A549 (cell line): ENCODE data around the gene TTC3.

Source experiments
- CHD2 ChIP-seq: fragments of 150-350 bp; IDR thresholded peaks from 2 replicates; pipeline ENCODE4 v1.6.1; 2014; ENCODE audit warnings: low read length; ENCODE audit not compliant: partially characterized antibody
- CTCF ChIP-seq: fragments of >200 bp; sonication (Bioruptor Twin); formaldehyde crosslinking; IDR thresholded peaks from 3 replicates; pipeline ENCODE4 v1.5.1; 2016
- E2F6 ChIP-seq: IDR thresholded peaks from 2 replicates; pipeline ENCODE4 v1.6.1; 2012; ENCODE audit warnings: low read depth, borderline replicate concordance
- EHMT2 ChIP-seq: fragments of 200-600 bp; sonication (generic); IDR thresholded peaks from 2 replicates; pipeline ENCODE4 v1.6.1; 2016; ENCODE audit warnings: antibody characterized with exemption, low read depth, mild to moderate bottlenecking, moderate library complexity
- EP300 ChIP-seq, 2 experiments: fragments of >200 bp; sonication (Bioruptor Twin); formaldehyde crosslinking; IDR thresholded peaks; 2 replicates in 1 of 2; 3 replicates in 1 of 2; pipeline ENCODE4 v1.6.1; 2016 to 2017
- HES2 ChIP-seq: fragments of >200 bp; sonication (Bioruptor Twin); formaldehyde crosslinking; IDR thresholded peaks from 2 replicates; pipeline ENCODE4 v1.6.1; 2016
- HOXB5 ChIP-seq: fragments of 250-450 bp; sonication (Bioruptor Pico); IDR thresholded peaks from 2 replicates; pipeline ENCODE4 v1.5.0; 2020; ENCODE audit warnings: mild to moderate bottlenecking, moderate library complexity
- MYC ChIP-seq: IDR thresholded peaks from 2 replicates; pipeline ENCODE4 v1.6.1; 2012; ENCODE audit warnings: mild to moderate bottlenecking, inconsistent platforms, low read length, improper control_type of control experiment, borderline replicate concordance
- POLR2A ChIP-seq: IDR thresholded peaks from 2 replicates; pipeline ENCODE4 v1.6.1; 2012; ENCODE audit warnings: mild to moderate bottlenecking, low read length
- POLR2AphosphoS2 ChIP-seq: conservative IDR thresholded peaks from 2 replicates; pipeline ENCODE4 v1.6.1; 2012; ENCODE audit warnings: low read length, improper control_type of control experiment, inconsistent platforms
- REST ChIP-seq: fragments of 200-600 bp; sonication (generic); IDR thresholded peaks from 2 replicates; pipeline ENCODE4 v1.6.1; 2016; ENCODE audit warnings: antibody characterized with exemption, mild to moderate bottlenecking, moderate library complexity
- RNF2 ChIP-seq: fragments of 200-600 bp; sonication (generic); IDR thresholded peaks from 2 replicates; pipeline ENCODE4 v1.6.1; 2016; ENCODE audit warnings: low read depth, mild to moderate bottlenecking, antibody characterized with exemption, moderate library complexity, borderline replicate concordance
- SREBF2 ChIP-seq: fragments of 450-650 bp; IDR thresholded peaks from 2 replicates; pipeline ENCODE4 v1.6.1; 2014; ENCODE audit warnings: mild to moderate bottlenecking, moderate library complexity
- TP53 ChIP-seq: fragments of 250-450 bp; sonication (Bioruptor Pico); IDR thresholded peaks from 2 replicates; pipeline ENCODE4 v1.5.0; 2021; ENCODE audit warnings: mild to moderate bottlenecking, moderate library complexity

- TF ChIP-seq HES2 = no peak
- TF ChIP-seq REST = no peak
- no peak for TF ChIP-seq MYC
- TF ChIP-seq CTCF = no peak
- no peak for TF ChIP-seq TP53 (CRISPR knock-in tag)
- TF ChIP-seq EHMT2 = no peak
- no peak for TF ChIP-seq POLR2A
- TF ChIP-seq RNF2 = no peak
- no peak for TF ChIP-seq SREBF2
- no peak for TF ChIP-seq POLR2AphosphoS2
- no peak for TF ChIP-seq EP300 (IDR thresholded peaks at IDR 0.05)
- no peak for TF ChIP-seq HOXB5 (CRISPR knock-in tag)
- TF ChIP-seq E2F6 = no peak
- TF ChIP-seq CHD2 = no peak
Observed at GRCh38 chr21:37237346-37237745, 164.3 kb downstream of the TTC3 start.
